Kidney glomerular epithelial cell (primary cell): Measurements from ENCODE around the gene KRTAP5-4.
"Not testable (repeated sequence)": the region's sequence is repeated elsewhere in the genome, so short reads cannot be mapped to it uniquely, and the experiment has no call there.

ENCODE experiments used
- DNase-seq: peaks from one replicate; lab custom pipeline; 2025; lab: John Stamatoyannopoulos, UW

The KRTAP5-4 gene

GRCh38 chr11:1637628-1638027, 15.7 kb upstream of the KRTAP5-4 start:
- no peak for DNase-seq

GRCh38 chr11:1636291-1636950, 14.5 kb upstream of the KRTAP5-4 start:
- DNase-seq: no peak

- no peak for DNase-seq
Observed at GRCh38 chr11:1633864-1634263, 11.9 kb upstream of the KRTAP5-4 start.

- no peak for DNase-seq
Observed at GRCh38 chr11:1632053-1632714, 10.2 kb upstream of the KRTAP5-4 start.

GRCh38 chr11:1631066-1631568, 9.2 kb upstream of the KRTAP5-4 start:
- DNase-seq: no peak

GRCh38 chr11:1630271-1630670, 8.3 kb upstream of the KRTAP5-4 start:
- no peak for DNase-seq

GRCh38 chr11:1629326-1630185, 7.6 kb upstream of the KRTAP5-4 start, which contains the start of gene KRTAP5-5:
Gene KRTAP5-5, plus strand, starts transcription at chr11:1629775. Its CDS starts 66 bp downstream, at chr11:1629841.
- no peak for DNase-seq

- no peak for DNase-seq
Observed at GRCh38 chr11:1628506-1629325, 6.8 kb upstream of the KRTAP5-4 start.

GRCh38 chr11:1625541-1625940, 3.6 kb upstream of the KRTAP5-4 start:
- no peak for DNase-seq

- DNase-seq: no peak
Observed at GRCh38 chr11:1624621-1625020, 2.7 kb upstream of the KRTAP5-4 start.

GRCh38 chr11:1623716-1624115, 1.8 kb upstream of the KRTAP5-4 start:
- DNase-seq: no peak

GRCh38 chr11:1619449-1619848, 2.5 kb downstream of the KRTAP5-4 start:
- DNase-seq: no peak

GRCh38 chr11:1618231-1618630, 3.7 kb downstream of the KRTAP5-4 start:
- no peak for DNase-seq

- no peak for DNase-seq
Observed at GRCh38 chr11:1608363-1608762, 13.6 kb downstream of the KRTAP5-4 start, which contains the start of gene KRTAP5-3. Gene KRTAP5-3, minus strand, starts transcription at chr11:1608463. Its CDS starts 78 bp downstream, at chr11:1608385.

- not testable (repeated sequence) for DNase-seq
Observed at GRCh38 chr11:1607901-1608300, 14.0 kb downstream of the KRTAP5-4 start.

GRCh38 chr11:1607156-1607845, 14.6 kb downstream of the KRTAP5-4 start:
- not testable (repeated sequence) for DNase-seq

- DNase-seq: not testable (repeated sequence)
Observed at GRCh38 chr11:1605923-1606322, 16.0 kb downstream of the KRTAP5-4 start.

GRCh38 chr11:1604711-1605110, 17.2 kb downstream of the KRTAP5-4 start:
- no peak for DNase-seq

GRCh38 chr11:1604181-1604580, 17.8 kb downstream of the KRTAP5-4 start:
- no peak for DNase-seq

- no peak for DNase-seq
Observed at GRCh38 chr11:1603629-1604028, 18.3 kb downstream of the KRTAP5-4 start.

- DNase-seq: not testable (repeated sequence)
Observed at GRCh38 chr11:1601663-1602062, 20.3 kb downstream of the KRTAP5-4 start.
